Heart left ventricle (tissue), 13 donors: ENCODE measurements around the gene GYG2.

Experiments
- POLR2A ChIP-seq, 2 donors: fragments of 450-650 bp; IDR thresholded peaks; one replicate each; pipeline ENCODE4 v1.6.1; 2017; ENCODE audit warnings: antibody characterized with exemption in 2 of 2, mild to moderate bottlenecking in 2 of 2, moderate library complexity in 2 of 2
- TF ChIP-seq, protein P1 (sequence below), 12 donors: fragments of 200-600 bp; sonication (generic) in 4 of 12; IDR thresholded peaks; one replicate each; pipeline versions ENCODE4 v1.5.0 to v1.8.0; 2018 to 2022; ENCODE audit warnings: antibody characterized with exemption in 12 of 12, mild to moderate bottlenecking in 5 of 12
- donor health status: ischemic (EF 13 %, LVEDD 7.1; RV severe dilation, severe dysfunction).
- donor health status: DM: no; HTN: yes; CAD: no.
- donor health status: DM: no; HTN: no; CAD: no.
- donor health status: ischemic (EF 25% LVEDD 6.9; RV normal size, moderate dysfunction).
- donor health status: ischemic (EF 25% LVEDD 5.7; RV mildly dilated, moderate dysfunction).
- donor health status: ischemic (EF 35%, LVEDD 5.7; RV mildly dilated, moderate dysfunction).
- donor health status: nonischemic (EF 11% LVEDD 7.7; RV severe dilation, severe dysfunction).
- donor health status: DM: yes; HTN: yes; CAD: no.
- donor health status: PGD.
- donor health status: ischemic (EF 29% LVEDD 5.4; RV normal size, mild dysfunction).
- donor health status: nonischemic (EF 23%, LVEDD 6.1; RV moderate dilation, normal function).

DNA sequence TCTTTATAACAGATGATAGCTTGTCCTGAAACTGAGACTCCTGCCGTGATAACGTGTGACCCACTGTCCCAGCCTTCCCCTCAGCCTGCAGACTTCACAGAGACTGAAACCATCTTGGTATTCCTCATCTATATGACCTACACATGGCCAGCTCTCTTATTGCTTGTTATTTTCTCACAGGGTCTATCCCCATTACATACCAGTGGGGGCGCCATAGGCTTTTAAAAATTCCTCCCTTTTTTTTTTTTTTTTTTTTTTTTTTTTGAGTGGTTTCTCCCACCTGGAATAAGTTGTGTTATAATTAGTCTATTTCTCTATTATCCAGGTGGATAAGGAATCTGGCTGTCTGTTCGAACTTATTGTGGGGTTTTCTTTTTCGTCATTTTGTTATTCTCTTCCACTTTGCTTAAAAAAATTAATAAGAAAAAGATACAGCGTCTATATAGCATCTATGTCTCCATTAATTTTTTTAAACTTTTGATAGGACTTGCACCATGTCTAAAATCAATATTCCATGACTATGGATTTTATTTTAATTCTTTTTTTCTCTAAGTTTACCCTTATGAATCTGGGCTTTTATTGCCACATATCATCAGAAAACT is 47.2 kb downstream of the GYG2 start:
- no peak for TF ChIP-seq POLR2A (IDR thresholded peaks at IDR 0.05)
- TF ChIP-seq, protein P1, sequence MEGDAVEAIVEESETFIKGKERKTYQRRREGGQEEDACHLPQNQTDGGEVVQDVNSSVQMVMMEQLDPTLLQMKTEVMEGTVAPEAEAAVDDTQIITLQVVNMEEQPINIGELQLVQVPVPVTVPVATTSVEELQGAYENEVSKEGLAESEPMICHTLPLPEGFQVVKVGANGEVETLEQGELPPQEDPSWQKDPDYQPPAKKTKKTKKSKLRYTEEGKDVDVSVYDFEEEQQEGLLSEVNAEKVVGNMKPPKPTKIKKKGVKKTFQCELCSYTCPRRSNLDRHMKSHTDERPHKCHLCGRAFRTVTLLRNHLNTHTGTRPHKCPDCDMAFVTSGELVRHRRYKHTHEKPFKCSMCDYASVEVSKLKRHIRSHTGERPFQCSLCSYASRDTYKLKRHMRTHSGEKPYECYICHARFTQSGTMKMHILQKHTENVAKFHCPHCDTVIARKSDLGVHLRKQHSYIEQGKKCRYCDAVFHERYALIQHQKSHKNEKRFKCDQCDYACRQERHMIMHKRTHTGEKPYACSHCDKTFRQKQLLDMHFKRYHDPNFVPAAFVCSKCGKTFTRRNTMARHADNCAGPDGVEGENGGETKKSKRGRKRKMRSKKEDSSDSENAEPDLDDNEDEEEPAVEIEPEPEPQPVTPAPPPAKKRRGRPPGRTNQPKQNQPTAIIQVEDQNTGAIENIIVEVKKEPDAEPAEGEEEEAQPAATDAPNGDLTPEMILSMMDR (IDR thresholded peaks at IDR 0.05) = peak in 5 of 12 donors; percentile 10 to 40 (median 14)
